HG03460 (cell line): ENCODE results near the gene TRAP1.
"Not testable (repeated sequence)": the region's sequence is repeated elsewhere in the genome, so short reads cannot be mapped to it uniquely, and the experiment has no call there.

Experiments
- ATAC-seq: cut with Tn5 transposase; IDR thresholded peaks from one replicate; pipeline ENCODE4 v1.9.1; 2021; ENCODE audit not compliant: unreplicated experiment

TRAP1 gene

DNA sequence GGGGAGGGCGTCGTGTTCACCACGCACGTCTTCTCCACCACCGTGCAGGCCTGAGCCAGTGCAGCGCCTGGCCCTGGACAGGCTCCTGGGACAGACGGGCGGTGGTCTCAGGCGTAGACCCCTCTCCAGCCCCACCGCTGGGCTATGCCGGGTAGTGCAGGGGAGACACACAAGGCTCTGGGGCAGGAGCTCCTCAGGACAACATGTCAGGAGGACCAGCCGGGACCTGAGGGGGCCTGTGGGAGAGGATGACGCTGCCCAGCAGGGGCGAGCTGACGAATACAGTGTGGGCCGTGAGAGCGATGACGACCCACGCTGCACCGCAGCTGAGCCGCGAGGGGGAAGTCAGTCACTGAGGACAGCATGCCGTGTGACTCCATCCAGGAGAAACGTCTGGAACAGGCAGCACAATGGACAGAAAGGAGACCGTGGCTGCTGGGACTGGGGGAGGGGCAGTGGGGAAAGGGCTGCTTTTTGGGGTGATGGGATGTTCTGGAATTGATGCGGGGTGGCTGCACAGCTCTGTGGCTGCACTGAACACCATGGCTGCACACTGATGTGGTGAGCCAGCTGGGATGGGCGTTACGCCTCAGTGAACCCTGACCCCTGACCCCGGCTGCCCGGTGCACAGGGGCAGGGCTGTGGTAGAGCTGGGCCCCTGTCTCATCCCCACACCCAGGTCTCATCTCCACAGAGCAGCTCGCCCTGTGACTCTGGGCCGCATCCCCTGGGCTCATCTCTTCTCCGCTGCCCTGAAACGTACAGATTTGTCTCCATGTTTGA lies 42.6 kb downstream of the TRAP1 start:
- no peak for ATAC-seq

DNA sequence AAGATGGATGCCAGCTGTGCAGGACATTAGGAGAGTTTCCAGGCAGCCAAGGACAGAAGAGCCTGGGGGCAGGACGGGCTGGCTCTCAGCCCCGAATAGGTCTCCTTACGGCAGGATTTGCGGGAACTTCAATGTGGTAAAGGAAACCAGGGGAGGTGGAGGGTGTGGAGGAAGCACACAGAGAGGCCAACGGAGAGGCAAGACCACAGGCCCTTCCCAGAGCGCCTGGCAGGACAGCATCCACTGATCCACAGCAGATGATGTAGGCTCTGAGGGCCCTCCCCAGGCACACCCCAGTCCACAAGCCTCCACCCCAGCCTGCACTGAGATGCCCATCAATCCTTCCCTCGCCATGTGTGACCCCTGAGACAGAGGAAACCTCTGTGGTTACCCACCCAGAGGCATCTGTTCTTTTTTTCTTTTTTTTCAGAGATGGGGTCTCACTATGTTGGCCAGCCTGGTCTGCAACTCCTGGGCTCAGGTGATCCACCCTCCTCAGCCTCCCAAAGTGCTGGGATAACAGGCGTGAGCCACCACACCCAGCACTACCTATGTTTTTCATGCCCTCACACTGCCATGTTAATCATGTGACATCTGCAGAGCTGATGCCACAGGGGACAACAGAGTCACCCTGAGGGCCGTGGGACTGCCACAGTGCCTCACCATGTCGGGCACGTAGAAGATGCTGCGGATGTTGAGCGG lies 43.5 kb downstream of the TRAP1 start:
- ATAC-seq = no peak

DNA sequence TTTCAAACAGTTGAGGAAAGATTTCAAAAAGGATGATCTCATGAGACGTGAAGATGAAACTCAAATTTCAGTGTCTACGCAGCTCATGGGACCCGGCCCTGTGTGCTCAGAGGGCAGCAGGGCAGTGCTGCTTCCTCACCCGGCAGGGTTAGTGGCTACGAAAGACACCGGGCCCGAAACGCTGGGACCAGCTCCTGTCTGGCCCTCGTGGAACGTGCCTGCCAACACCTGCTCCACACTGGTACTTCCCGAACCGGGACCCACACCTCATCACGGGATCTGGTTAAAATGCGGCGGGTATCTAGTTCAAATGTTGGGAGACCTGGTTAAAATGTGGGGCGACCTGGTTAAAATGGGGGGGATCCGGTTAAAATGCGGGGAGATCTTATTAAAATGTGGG lies 44.1 kb downstream of the TRAP1 start:
- no peak for ATAC-seq

DNA sequence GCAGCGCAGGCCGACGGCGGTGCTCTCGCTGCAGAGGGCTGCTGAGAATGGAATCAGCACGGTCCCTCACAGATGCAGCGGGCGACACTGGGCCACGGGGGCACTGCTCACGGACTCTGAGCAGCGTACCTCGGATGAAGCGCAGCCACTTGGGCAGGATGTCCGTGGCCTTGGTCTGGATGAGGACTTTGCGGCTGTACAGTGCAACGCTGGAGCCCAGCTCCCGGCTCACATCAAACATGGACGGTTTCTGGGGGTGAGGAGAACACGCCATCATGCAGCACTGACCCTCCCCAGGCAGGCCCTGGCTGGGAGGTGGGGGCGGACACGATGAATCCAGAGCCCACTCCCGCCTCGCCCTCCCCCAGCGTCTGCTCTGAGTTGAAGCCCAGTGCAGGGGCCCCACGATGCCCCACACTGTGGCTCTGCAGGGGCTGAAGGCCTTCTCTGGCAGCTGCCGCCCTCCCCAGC lies 44.7 kb downstream of the TRAP1 start:
- no peak for ATAC-seq

DNA sequence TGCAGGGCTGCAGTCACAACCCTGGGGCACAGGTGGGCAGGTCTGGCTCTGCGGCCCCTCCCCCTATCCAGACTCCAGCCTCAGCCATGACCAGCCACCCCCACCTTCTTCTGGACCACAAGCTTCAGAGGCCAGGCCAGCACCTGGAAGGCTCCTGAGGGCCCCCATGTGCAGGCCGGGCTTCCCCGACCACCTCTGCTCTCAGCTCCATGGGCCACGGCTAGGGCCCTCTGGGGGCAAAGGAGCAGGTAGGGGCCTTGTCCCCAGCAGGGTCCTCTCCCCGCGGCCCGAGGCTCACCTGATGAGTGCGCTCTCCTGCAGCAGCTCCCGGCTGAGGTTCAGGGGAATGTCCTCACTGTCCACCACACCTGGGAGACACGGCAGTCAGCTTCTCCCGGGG lies 45.9 kb downstream of the TRAP1 start:
- ATAC-seq = no peak

DNA sequence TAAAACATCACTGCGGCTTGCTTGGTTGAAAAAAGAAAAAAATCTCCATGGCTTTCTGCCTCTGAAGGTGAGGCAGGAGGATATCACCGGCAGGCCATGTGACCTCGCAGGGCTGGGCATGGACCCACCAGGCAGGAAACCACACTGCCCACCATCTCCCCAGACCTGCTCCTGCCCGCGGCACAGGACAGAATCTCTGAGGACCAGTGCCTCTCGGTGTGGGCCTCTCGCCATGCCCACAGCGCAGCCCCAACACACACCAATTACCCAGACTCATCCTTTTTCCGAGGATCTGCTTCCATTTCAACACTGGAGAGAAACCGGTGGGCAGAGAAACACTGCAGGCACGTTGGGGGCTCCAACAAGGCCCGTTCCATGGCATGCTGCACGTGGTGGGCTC lies 46.6 kb downstream of the TRAP1 start:
- no peak for ATAC-seq

DNA sequence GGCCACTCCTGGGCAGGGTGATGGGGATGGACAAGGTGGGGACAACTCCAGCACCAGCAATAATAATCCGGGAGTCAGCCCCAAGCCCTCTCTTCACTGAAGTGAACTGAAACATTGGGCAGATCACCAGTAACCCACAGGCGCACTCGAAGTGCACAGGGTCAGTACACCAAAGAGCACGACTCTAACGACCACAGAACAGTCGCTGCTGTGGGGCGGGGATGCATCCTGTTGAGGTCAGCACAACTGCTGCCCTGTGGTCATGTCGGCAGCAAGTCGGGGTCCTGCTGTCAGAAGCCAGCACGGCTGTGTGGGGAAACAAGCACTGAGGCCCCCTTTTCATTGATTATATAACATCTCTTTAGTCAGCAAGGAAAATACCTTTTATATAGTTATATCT lies 48.2 kb downstream of the TRAP1 start:
- no peak for ATAC-seq

DNA sequence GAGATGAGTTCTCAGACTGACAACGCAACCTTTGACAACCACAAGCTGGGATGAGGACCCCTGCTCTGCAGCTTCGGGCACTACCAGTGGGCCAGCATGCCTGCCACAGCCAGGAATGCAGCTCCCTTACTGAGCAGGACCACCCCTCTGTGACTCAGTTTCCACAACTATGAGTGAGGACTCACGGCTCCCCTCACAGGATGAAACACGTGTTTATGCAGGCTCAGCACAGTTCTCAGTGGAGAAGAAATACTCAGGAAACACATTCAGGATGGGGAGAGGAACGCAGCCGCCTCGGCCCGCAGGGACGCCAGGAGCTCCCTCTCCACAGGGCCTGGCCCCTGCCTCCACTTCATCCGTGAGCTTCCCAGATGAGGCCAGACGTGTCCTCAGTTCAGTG lies 48.7 kb downstream of the TRAP1 start:
- no peak for ATAC-seq

DNA sequence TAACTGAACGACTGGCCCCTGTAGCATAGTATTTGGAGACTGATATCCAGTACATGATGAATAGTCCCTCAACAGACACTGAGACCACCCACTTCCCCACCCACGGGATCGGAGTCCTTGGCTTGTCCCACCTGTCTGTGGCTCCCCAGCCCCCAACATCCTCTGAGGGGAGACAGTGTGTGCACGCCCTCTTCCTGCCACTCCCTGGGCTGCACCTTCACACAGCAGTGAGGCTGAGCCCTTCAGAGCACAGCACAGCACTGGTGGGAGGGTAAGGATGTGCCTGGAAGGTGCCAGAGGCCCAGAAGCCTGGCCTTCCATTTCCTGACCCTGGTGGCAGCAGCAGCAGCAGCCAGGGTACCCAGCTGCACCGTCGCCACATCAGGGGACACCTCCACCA lies 51.8 kb downstream of the TRAP1 start:
- ATAC-seq = no peak

DNA sequence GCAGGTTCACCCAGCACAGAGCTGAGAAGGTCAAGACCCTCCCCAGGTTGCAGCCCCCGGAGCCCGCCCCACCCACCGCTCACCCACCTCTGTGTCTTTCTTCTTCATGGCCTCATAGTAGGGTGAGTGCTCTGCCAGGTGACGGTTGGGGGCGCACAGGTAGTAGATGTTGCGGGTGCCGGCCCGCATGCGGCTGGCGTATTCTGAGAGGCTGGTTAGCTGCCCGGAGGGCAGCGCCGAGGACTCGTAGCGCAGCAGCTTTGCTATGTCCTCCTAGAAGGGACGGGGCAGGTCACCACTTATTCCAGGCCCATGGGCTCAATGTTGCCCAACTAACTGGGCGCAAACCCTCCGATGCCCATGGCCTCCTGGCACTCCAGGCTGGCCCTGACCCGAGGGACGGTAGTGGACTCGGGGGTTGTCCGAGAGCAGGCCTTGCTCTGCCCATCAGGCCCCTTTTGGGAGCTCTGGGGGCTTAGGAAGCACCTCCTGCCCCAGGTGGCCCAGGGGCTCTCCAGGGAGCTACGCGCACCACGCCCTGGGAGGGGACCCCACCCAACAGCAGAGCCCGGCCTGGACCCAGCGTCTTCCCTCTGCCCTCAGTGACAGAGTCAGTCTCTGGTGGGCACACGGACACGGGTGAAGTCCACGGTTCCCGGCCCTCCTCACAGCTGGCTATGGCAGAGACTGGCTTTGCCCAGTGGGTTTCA lies 53.0 kb downstream of the TRAP1 start:
- ATAC-seq = no peak

DNA sequence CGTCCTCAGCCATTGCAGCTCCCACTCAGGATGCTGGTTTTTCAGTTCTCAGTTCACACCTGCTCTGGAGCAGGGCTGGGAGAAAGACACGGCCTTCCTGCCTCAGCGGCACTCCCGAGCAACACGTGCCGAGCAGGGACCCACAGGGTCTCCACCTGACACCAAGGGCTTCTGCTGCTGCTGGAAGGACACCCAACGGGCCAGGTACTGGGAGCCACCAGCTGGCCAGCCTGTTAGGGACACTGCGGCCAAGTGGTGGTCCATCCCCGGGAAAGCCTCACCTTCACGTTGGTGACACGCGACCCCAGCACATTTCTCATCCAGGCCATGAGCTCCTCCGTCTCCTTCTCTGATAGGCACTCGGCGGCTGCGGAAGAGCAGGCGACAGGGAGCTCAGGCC lies 54.7 kb downstream of the TRAP1 start:
- ATAC-seq = no peak

DNA sequence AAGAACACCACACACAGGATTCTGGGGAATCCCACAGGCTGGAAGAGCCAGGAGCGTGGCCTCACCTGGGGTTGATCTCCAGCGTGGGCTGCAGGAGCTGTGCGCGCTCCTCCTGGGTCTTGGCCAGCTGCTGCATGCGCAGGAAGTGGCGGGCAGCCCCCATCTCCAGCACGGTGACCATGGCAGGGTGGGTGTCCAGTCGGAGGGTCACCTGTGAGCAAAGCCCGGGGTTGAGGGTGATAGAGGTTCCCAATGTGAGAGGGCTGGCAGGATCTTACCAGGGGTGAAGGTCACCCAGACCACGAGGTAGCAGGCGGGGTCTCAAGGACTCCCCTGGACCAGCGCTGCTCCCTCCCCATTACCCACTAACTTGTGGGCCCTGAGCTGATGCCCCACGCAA lies 55.4 kb downstream of the TRAP1 start:
- no peak for ATAC-seq

DNA sequence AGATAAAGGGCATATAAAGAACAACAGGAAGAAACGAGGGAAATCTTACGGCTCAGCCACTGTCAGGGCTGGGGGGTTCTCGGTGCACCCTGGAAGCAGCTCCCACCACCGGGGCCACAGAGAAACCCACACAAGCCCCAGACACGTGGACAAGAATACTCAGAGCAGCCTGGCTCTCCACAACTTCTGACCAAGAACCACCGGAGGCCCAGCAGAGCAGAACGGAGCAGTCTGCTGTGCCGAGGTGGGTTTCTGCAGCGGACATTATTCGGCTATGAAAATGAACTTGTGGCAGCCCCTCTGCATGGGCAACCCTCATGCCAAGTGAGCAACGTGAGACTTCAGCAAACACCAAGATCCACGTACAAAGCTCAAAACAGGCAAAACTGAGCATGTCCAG lies 56.0 kb downstream of the TRAP1 start:
- ATAC-seq = no peak

DNA sequence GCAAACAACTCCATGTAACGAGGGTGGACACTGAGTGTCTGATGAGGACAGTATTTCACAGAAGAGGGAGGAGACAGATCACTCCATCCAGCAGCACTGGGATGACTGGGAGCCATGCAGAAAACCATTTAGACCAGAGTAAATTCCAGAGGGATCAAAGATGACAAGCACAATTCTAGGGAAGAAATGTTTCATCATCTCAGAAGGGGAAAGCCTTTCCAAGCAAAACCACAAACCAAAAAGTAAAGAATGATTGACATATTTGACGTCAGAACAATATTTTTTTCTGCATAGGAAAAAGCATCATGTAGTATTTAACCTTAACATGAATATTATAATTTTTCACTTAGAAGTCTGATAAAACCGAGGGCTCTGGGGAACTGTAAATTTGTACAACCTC lies 58.1 kb downstream of the TRAP1 start:
- ATAC-seq = no peak

DNA sequence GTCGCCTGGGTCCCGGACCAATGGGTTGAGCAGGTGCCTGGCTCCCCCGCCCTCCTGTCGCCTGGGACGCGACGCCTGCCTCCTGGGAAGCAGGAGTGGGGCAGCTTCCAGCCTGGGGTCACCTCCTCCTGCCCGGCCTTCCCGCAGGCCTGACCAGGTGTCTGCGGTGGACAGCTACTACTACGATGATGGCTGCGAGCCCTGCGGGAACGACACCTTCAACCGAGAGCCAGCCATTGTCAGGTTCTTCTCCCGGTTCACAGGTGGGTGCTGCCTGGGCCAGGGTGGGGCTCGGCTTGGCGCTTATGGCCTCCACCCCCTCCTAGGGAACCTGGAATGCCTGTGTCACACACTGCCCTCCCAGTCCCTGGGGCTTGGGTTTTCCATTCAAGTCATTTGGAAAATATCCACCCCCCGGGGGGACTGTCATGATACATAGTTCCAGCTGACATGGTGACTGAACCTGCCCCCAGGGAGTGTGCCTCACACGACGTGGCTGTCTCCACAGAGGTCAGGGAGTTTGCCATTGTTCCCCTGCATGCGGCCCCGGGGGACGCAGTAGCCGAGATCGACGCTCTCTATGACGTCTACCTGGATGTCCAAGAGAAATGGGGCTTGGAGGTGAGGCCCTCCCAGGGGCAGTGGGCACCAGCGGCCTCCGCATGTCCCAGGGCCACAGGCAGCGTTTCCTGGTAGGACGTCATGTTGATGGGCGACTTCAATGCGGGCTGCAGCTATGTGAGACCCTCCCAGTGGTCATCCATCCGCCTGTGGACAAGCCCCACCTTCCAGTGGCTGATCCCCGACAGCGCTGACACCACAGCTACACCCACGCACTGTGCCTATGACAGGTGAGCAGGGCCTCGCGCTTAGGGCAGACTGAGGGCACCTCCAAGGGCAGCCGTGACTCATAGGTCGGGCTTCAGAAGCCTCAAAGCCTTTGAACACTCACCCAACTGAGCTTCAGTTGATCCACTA lies 60.5 kb downstream of the TRAP1 start:
- no peak for ATAC-seq

DNA sequence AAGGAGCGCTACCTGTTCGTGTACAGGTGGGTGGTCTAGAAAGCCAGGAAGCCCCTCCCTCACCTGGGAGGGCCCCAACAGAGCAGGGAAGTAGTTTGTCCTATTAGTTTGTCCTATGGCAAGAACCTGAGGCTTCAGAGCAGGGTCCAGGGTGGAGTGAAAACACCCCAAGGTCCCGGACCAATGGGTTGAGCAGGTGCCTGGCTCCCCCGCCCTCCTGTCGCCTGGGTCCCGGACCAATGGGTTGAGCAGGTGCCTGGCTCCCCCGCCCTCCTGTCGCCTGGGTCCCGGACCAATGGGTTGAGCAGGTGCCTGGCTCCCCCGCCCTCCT lies 61.2 kb downstream of the TRAP1 start:
- ATAC-seq = not testable (repeated sequence)

DNA sequence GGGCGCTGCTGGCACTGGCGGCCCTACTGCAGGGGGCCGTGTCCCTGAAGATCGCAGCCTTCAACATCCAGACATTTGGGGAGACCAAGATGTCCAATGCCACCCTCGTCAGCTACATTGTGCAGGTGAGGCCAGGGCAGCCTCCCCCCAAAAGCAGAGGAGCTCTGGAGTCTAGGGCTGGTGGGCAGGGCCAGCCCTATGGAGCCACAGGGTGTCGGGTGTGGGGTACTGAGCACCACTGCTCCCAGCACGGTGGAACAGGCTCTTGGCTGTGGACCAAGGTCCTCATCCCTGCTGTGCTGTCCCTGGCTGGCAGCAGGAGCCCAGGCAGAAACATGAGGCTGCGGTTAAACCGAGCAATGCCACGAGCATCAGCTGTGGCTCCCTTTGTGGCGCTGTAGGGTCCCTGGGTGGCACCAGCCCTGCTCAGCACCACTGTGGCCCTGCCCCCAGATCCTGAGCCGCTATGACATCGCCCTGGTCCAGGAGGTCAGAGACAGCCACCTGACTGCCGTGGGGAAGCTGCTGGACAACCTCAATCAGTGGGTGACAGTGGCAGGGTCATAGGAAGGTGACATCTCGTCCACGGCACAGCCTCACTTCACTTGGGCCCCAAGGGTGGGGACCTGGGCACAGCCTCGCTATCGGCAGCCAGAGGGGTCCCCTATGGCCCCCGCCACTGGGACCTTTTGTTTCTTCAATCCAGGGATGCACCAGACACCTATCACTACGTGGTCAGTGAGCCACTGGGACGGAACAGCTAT lies 61.7 kb downstream of the TRAP1 start:
- no peak for ATAC-seq

DNA sequence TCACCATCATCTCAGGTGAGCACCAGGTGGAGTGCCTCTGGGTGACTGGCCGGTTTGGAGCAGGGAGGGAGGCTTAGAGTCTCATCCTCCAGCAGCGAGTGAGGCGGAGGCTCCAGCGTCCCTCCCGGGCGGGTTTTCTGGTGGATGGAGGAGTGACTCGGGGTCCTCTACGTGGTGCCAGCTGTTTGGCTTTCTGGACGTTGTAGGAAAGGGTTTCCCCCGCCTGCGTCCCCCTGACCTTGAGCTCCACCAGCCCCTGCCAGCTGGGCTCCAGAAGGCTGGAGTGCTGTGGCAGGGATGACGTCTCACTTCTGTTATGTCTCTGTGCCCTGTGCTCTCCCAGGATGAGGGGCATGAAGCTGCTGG lies 62.3 kb downstream of the TRAP1 start:
- no peak for ATAC-seq

DNA sequence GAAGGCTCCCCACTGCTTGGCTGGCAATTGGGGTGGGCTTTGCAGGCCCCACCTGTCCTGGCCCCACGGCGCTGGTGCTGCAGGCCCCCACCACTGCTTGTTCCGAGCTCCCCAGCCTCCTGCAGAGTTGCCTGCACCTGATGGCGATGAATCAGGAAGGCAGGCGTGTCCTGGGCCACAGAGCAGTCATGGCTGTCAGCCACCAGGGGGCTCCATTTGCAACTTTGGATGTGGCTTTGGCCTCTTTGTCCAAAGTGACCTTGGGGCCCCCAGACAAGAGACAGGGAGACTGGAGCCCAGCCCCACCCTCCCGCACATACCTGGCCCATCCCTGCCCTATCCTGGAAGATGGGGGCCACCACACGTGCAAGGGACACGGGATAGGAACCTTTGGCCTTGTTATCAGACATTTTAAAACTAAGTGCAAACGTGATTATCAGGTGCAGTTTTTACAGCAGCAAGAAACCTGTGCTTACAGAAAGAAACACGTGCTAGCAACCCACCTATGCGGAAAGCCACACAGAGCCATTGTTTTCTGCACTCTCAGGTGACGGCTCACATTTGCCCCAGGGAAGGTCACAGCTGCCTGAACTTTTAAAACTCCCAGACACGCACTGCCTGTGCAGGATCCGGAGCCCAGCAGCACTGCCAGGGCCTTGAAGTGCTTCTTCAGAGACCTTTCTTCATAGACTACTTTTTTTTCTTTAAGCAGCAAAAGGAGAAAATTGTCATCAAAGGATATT lies 62.9 kb downstream of the TRAP1 start, which contains the start of gene DNASE1:
Gene DNASE1 (plus strand): TSS at position 443 of the 743 bp plus-strand sequence. CDS start 683 bp downstream, outside the sequence.
- no peak for ATAC-seq
